Activated naive CD4-positive, alpha-beta T cell treated with Interleukin-2 at 50 U/mL for 16 hours (primary cell): ENCODE measurements around the gene CDK11A.
"Not testable (repeated sequence)": the region's sequence is repeated elsewhere in the genome, so short reads cannot be mapped to it uniquely, and the experiment has no call there.

Source experiments
- DNase-seq: peaks from one replicate; pipeline ENCODE4 v3.0.0-alpha.2; 2020

The CDK11A gene

GRCh38 chr1:1680912-1681273, 43.3 kb downstream of the CDK11A start:
- no peak for DNase-seq

- DNase-seq, result no peak
Observed at GRCh38 chr1:1680031-1680911, 43.9 kb downstream of the CDK11A start.

GRCh38 chr1:1678581-1679380, 45.4 kb downstream of the CDK11A start:
- no peak for DNase-seq

GRCh38 chr1:1677718-1678580, 46.2 kb downstream of the CDK11A start:
- DNase-seq, result peak; percentile 58

- DNase-seq, result not testable (repeated sequence)
Observed at GRCh38 chr1:1676087-1676486, 48.1 kb downstream of the CDK11A start.

GRCh38 chr1:1675218-1675617, 48.9 kb downstream of the CDK11A start:
- not testable (repeated sequence) for DNase-seq

- DNase-seq, result not testable (repeated sequence)
Observed at GRCh38 chr1:1674806-1675205, 49.4 kb downstream of the CDK11A start.

GRCh38 chr1:1672181-1672965, 51.8 kb downstream of the CDK11A start:
- DNase-seq, result no peak

GRCh38 chr1:1671365-1672119, 52.6 kb downstream of the CDK11A start:
- no peak for DNase-seq

GRCh38 chr1:1670866-1671265, 53.3 kb downstream of the CDK11A start:
- no peak for DNase-seq

GRCh38 chr1:1669468-1670440, 54.4 kb downstream of the CDK11A start:
- no peak for DNase-seq

GRCh38 chr1:1666526-1666925, 57.6 kb downstream of the CDK11A start:
- DNase-seq, result no peak

- peak; percentile 35 for DNase-seq
Observed at GRCh38 chr1:1665815-1666251, 58.3 kb downstream of the CDK11A start.

- no peak for DNase-seq
Observed at GRCh38 chr1:1664941-1665814, 59.0 kb downstream of the CDK11A start.

- DNase-seq, result not testable (repeated sequence)
Observed at GRCh38 chr1:1664318-1664717, 59.8 kb downstream of the CDK11A start.

- DNase-seq, result not testable (repeated sequence)
Observed at GRCh38 chr1:1662830-1663560, 61.2 kb downstream of the CDK11A start.

- not testable (repeated sequence) for DNase-seq
Observed at GRCh38 chr1:1662392-1662791, 61.8 kb downstream of the CDK11A start.
